Lung (tissue), 12 donors: ENCODE measurements around the gene EPM2A. TPM values are rescaled to one million over a fixed set of nuclear protein-coding genes. Genes with fewer than 3 reads are reported as not detected.
"Not testable (repeated sequence)": the region's sequence is repeated elsewhere in the genome, so short reads cannot be mapped to it uniquely, and the experiment has no call there.

Source experiments
- ATAC-seq: fragments of 200-7000 bp; cut with Tn5 transposase; one replicate; pipeline ENCODE4 v1.9.1; 2020; ENCODE audit warnings: moderate number of reproducible peaks; ENCODE audit not compliant: insufficient read depth, low FRiP score
- DNase-seq, 3 donors: peaks; one replicate each; pipeline ENCODE4 v3.0.0-alpha.2; 2013 to 2017
- H3K27ac ChIP-seq, 2 donors: one replicate each; pipeline ENCODE4 v1.5.1; 2013; ENCODE audit warnings: mild to moderate bottlenecking in 2 of 2, moderate library complexity in 2 of 2, control low read depth in 1 of 2, inconsistent platforms in 1 of 2, low read depth in 1 of 2, low read length in 1 of 2
- H3K27me3 ChIP-seq, 3 donors: one replicate each; pipeline ENCODE4 v1.5.1; 2013; ENCODE audit warnings: low read length in 2 of 3; ENCODE audit not compliant: control insufficient read depth in 3 of 3, insufficient read depth in 3 of 3
- H3K36me3 ChIP-seq, 4 donors: one replicate each; pipeline ENCODE4 v1.5.1; 2013; ENCODE audit warnings: low read length in 4 of 4, mild to moderate bottlenecking in 1 of 4, moderate library complexity in 1 of 4; ENCODE audit not compliant: control insufficient read depth in 4 of 4, insufficient read depth in 4 of 4
- H3K4me1 ChIP-seq, 5 donors: one replicate each; pipeline ENCODE4 v1.5.1; 2013; ENCODE audit warnings: low read length in 5 of 5, mild to moderate bottlenecking in 2 of 5, moderate library complexity in 1 of 5; ENCODE audit not compliant: control insufficient read depth in 5 of 5, insufficient read depth in 5 of 5
- H3K4me3 ChIP-seq: one replicate; pipeline ENCODE4 v1.5.1; 2013; ENCODE audit warnings: mild to moderate bottlenecking, control low read depth, moderate library complexity
- H3K9ac ChIP-seq, 2 donors: one replicate each; pipeline ENCODE4 v1.5.1; 2013; ENCODE audit warnings: low read length in 2 of 2, control low read depth in 1 of 2; ENCODE audit not compliant: insufficient read depth in 1 of 2
- H3K9me3 ChIP-seq, 4 donors: one replicate each; pipeline ENCODE4 v1.5.1; 2013; ENCODE audit warnings: low read length in 3 of 4, mild to moderate bottlenecking in 1 of 4, moderate library complexity in 1 of 4; ENCODE audit not compliant: control insufficient read depth in 4 of 4, insufficient read depth in 3 of 4
- CTCF ChIP-seq: IDR thresholded peaks from 2 replicates; pipeline ENCODE4 v1.5.1; 2012; ENCODE audit warnings: mild to moderate bottlenecking; ENCODE audit errors: control extremely low read depth, extremely low read depth
- WGBS, 2 donors: extraction: QIAGEN DNeasy Blood & Tissue Kit; methylation state at CpG; one replicate each; pipeline ENCODE4 v1.1.7; 2013; 5-methylcytosine and 5-hydroxymethylcytosine counted together
- polyA plus RNA-seq, 2 donors: library from polyadenylated mRNA; stranded (reverse); fragments of 200-250 nt; gene quantifications; one replicate each; pipeline ENCODE4 v1.2.1, GENCODE V29; 2013
- total RNA-seq, 2 donors: library from RNA; depleted of rRNA in 1 of 2; stranded (reverse); fragments of >200 nt in 1 of 2; gene quantifications; one replicate each; pipeline ENCODE4 v1.2.1, GENCODE V29; 2014 to 2021
- donor health status: control.
- donor health status: control.
- donor health status: Bipolar disorder and iron deficiency.
- donor health status: healthy.
- donor health status: DM: yes; HTN: yes; CAD: no.

Gene EPM2A
- total and polyA plus RNA-seq, 4 donors = 2.8 to 13.3 (median 5.0) TPM

DNA sequence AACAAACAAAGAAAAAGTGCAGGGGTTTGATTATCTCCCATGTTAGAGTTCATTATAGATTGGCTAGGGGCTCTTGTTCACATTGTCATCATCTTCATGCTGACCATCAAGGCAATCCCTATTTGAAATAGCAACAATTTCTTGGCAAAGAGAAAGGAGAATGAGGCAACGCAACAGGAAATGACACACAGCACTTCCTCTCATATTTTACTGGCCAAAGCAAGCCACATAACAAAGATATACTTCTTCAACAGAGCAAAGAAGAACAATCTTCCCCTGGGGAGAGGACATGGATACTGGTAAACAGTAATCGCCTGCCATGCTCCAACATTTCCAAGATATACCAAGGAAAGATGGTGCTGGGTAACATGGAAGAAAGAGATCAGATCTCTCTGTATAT is 29.8 kb downstream of the EPM2A start:
- TF ChIP-seq CTCF = no peak
- Histone ChIP-seq H3K27me3 (no peaks in the 10 kb centered on the region), H3K9ac (no peak overlapping the region), H3K4me3 (no peak overlapping the region), H3K9me3 (peaks cover 0 to 6% (median 0%) of the 10 kb centered on the region in 4 donors), H3K36me3 (peaks cover 0 to 2% (median 0%) of the 10 kb centered on the region in 4 donors), H3K27ac (no peak overlapping the region), H3K4me1 (peaks cover 0 to 6% (median 0%) of the 10 kb centered on the region in 5 donors)
- peak in 1 of 3 donors; percentile 9 for DNase-seq
- ATAC-seq = no peak
- 54 to 62% methylated on average over 2 of the region's 2 CpGs for WGBS, 2 donors

DNA sequence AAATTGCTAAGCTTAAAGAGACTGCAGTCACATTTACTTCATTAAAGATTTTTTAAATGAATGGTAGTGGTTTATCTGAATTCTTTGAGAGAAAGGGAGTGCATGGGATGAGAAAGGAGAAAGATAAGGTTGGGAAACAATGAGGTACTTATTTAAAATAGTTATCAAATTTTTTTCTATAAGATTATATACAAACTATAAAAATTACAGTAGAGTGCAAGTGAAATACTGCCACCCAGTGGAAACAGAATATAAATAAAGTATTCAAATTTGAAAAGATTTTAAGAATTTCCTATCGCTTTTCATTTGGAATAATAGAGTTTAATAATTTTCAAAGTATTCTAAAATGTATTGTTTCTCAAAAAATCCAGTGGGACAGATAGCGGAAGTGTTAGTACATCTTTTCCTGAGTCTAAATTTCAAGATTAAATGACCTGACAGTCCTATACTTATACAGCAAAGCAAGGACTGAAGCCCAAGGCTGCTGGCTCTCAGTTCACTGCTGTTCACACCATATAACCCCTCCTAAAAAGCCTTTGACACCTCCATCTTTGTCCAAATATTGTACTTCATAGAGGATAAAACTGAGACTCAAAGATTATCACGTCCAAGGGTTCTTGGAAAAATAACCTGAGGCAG is 31.1 kb downstream of the EPM2A start:
- Histone ChIP-seq H3K9me3 (peaks cover 0 to 6% (median 0%) of the 10 kb centered on the region in 4 donors), H3K27me3 (no peaks in the 10 kb centered on the region), H3K9ac (no peak overlapping the region), H3K27ac (no peak overlapping the region), H3K36me3 (peaks cover 0 to 2% (median 0%) of the 10 kb centered on the region in 4 donors), H3K4me1 (peaks cover 0 to 6% (median 0%) of the 10 kb centered on the region in 5 donors), H3K4me3 (no peak overlapping the region)
- ATAC-seq (no peak), DNase-seq (peak in 2 of 3 donors; percentile 34 to 42)
- no peak for TF ChIP-seq CTCF
- 45 to 63% methylated on average over 3 of the region's 3 CpGs for WGBS, 2 donors

GRCh38 chr6:145699462-145699861 is 35.9 kb downstream of the EPM2A start:
- Histone ChIP-seq H3K9ac (no peak overlapping the region), H3K4me1 (no peaks in the 10 kb centered on the region), H3K9me3 (no peaks in the 10 kb centered on the region), H3K36me3 (peaks cover 0 to 2% (median 0%) of the 10 kb centered on the region in 4 donors), H3K27ac (no peak overlapping the region), H3K27me3 (no peaks in the 10 kb centered on the region), H3K4me3 (no peak overlapping the region)
- ATAC-seq (no peak), DNase-seq (no peak)
- TF ChIP-seq CTCF = no peak

DNA sequence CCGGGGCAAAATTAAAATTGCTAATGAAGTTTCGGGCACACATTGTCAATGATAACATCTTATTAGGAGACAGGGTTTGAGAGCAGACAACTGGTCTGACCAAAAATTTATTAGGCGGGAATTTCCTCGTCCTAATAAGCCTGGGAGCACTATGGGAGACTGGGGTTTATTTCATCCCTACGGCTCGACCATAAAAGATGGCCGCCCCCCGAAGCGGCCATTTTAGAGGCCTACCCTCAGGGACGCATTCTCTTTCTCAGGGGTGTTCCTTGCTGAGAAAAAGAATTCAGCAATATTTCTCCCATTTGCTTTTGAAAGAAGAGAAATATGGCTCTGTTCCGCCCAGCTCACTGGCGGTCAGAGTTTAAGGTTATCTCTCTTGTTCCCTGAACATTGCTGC is 37.9 kb downstream of the EPM2A start:
- H3K9ac ChIP-seq, H3K36me3 ChIP-seq, H3K27me3 ChIP-seq, DNase-seq, H3K9me3 ChIP-seq, ATAC-seq, H3K4me1 ChIP-seq, H3K27ac ChIP-seq, H3K4me3 ChIP-seq: not testable (repeated sequence)
- WGBS, 2 donors = 97 to 98% methylated on average over 12 of the region's 12 CpGs
